Measurements from ENCODE around the gene HSPA12B.

The HSPA12B gene

GRCh38 chr20:3731944-3732326, 550 bp upstream of the HSPA12B start:
- DNase-seq (ENCODE audit: low read depth) = no peak
- in situ Hi-C loops (cut with HindIII; ENCODE audit: low sequenced_read_pairs) = no loop called here
- no peak overlapping the region for H3K4me3 ChIP-seq (ENCODE audit: low read depth, low read length)
- TF ChIP-seq, protein P1, sequence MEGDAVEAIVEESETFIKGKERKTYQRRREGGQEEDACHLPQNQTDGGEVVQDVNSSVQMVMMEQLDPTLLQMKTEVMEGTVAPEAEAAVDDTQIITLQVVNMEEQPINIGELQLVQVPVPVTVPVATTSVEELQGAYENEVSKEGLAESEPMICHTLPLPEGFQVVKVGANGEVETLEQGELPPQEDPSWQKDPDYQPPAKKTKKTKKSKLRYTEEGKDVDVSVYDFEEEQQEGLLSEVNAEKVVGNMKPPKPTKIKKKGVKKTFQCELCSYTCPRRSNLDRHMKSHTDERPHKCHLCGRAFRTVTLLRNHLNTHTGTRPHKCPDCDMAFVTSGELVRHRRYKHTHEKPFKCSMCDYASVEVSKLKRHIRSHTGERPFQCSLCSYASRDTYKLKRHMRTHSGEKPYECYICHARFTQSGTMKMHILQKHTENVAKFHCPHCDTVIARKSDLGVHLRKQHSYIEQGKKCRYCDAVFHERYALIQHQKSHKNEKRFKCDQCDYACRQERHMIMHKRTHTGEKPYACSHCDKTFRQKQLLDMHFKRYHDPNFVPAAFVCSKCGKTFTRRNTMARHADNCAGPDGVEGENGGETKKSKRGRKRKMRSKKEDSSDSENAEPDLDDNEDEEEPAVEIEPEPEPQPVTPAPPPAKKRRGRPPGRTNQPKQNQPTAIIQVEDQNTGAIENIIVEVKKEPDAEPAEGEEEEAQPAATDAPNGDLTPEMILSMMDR (IDR thresholded peaks at IDR 0.05; ENCODE audit: low read depth, low read length, missing control alignments) = no peak

DNA sequence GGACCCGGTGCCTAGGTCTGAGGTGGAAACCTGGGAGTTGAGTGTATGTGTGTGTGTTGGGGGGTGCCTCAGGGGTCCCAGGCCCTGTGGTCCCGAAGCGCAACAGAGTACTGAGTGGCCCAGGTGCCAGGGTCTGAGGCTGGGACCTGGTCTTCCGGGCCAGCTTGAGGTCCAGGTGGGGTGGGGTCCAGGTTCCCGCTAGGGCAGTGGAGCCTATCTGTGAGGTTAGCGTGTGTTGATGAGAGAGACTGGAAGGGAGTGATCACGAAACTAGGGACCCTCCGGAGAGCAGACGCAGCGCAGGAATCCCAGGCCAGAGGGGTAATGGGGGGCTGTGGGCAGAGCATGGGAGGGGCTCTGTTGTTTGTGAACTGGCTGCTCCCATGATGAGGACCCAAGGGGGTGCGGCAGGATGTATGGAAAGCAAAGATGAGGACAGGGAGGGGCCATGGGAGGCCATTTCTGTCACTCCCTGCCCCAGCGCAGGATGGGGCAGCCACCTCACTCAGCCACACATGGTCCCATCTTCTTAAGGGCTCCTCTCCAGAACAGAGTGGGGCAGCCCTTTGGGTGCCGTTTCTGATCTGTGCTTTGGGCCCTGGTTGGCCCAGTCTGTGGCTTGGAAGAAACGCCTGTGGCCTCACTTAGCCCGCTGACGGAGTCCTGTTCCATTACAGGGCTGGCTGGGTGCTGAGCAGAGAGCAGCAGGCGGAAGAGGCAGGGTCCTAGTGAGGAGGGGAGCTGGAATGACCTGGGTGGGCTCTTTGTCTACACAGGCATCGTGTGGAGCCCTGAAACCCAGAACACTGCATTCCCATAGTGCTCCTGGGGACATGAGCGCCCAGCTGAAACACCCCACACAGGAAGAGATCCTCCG, 872 bp downstream of the HSPA12B start:
- in situ Hi-C loops (cut with HindIII; ENCODE audit: low sequenced_read_pairs) = no loop called here
- no peak for DNase-seq (ENCODE audit: low read depth)
- H3K4me3 ChIP-seq (ENCODE audit: low read depth, low read length) = no peak overlapping the region
- TF ChIP-seq, protein P1 (IDR thresholded peaks at IDR 0.05; ENCODE audit: low read depth, low read length, missing control alignments) = no peak

GRCh38 chr20:3734111-3734843, 1.8 kb downstream of the HSPA12B start:
- in situ Hi-C loops (cut with HindIII; ENCODE audit: low sequenced_read_pairs) = no loop called here
- no peak for DNase-seq (ENCODE audit: low read depth)
- TF ChIP-seq, protein P1 (IDR thresholded peaks at IDR 0.05; ENCODE audit: low read depth, low read length, missing control alignments) = no peak
- no peak overlapping the region for H3K4me3 ChIP-seq (ENCODE audit: low read depth, low read length)

DNA sequence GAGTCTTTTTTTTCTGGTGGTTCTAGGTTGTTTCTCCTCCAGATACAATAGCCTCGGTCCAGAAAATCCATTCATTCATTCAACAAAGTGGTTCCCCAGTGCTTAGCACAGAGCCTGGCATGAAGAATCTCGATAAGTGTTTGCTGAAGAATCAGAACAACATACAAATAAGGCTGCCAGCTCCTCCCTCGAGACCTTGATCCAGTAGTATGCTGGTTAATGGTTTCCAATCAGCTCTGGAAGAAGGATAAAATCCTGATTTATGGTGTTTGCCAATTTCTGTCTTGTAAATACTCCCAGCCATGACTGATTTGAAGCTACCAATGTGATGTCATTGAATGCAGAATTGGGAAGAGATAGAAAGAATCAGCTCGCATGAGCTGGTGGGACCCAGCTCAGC, 3.3 kb downstream of the HSPA12B start:
- TF ChIP-seq, protein P1 (IDR thresholded peaks at IDR 0.05; ENCODE audit: low read depth, low read length, missing control alignments) = no peak
- in situ Hi-C loops (cut with HindIII; ENCODE audit: low sequenced_read_pairs) = no loop called here
- no peak overlapping the region for H3K4me3 ChIP-seq (ENCODE audit: low read depth, low read length)
- DNase-seq (ENCODE audit: low read depth) = no peak

DNA sequence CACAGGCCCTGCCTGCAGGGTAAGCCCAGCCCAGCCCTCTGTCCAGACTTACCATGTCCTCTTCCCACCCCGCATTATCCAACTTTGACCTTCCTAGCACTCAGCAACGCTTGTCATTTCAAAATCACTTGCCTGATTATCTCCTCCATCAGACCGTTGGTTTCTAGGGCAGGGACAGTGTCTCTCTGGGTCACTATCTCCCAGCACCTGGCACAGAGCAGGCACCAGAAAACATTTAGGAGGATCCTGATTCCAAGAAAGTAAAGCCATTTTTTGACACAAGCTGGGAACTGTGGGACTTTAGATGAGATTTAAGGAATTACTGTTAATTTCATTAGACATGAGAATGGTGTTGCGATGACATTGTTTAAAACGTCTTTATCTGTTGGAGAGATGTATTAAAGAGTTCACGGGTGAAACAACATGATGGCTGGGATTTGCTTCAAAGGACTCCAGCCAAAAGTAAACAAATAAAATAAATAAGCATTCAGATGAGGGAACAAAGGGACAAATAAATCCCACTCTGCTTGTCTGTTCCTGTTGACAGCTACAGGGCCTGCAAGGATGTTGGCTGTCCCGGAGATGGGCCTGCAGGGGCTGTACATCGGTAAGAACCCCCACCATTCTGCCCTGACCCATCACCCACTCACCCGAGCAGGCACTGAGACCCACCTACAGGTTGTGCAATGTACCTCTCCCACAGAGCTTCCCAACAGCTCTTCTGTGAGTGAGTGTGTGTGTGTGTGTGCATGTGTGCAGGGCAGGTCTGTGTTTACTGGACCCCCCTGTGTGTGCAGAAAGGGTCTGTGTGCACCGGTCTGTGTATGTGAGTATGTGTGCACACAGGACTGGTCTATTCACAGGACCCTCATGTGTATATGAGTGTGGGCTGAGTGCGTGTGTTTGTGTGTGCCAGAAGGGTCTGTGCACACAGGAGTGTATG, 5.9 kb downstream of the HSPA12B start:
- no peak overlapping the region for H3K4me3 ChIP-seq (ENCODE audit: low read depth, low read length)
- in situ Hi-C loops (cut with HindIII; ENCODE audit: low sequenced_read_pairs) = no loop called here
- TF ChIP-seq, protein P1 (IDR thresholded peaks at IDR 0.05; ENCODE audit: low read depth, low read length, missing control alignments) = no peak
- DNase-seq (ENCODE audit: low read depth) = no peak

All from astrocyte of the cerebellum (primary cell).